Measurements from ENCODE around the gene RNF208. TPM values are rescaled to one million over a fixed set of nuclear protein-coding genes. Genes with fewer than 3 reads are reported as not detected.

The RNF208 gene
- total and polyA plus RNA-seq, 2 experiments from 2014 or later = 1.4 to 5.6 TPM

GRCh38 chr9:137185921-137186320 lies 36.1 kb downstream of the RNF208 start:
- DNase-seq (ENCODE audit: low spot score) = no peak

More at GRCh38 chr9:137185921-137186320, 36.1 kb downstream of the RNF208 start:
- no peak overlapping the region; the same call in 2 of the 3 replicates for H3K4me3 Mint-ChIP-seq
- H3K4me3 ChIP-seq = no peak overlapping the region
- peaks cover 9% of the 10 kb centered on the region for H3K4me1 Mint-ChIP-seq
- TF ChIP-seq JUNB (IDR thresholded peaks at IDR 0.05; ENCODE audit: unreplicated experiment) (no peak), ZNF462 (CRISPR knock-in tag; IDR thresholded peaks at IDR 0.05) (no peak), NANOG (IDR thresholded peaks at IDR 0.05; ENCODE audit: borderline replicate concordance) (no peak), REST (IDR thresholded peaks at IDR 0.05; ENCODE audit: unreplicated experiment) (no peak), ZNF114 (CRISPR knock-in tag; IDR thresholded peaks at IDR 0.05) (no peak), EZH2 (IDR thresholded peaks at IDR 0.05; ENCODE audit: low read depth, unreplicated experiment) (no peak), ZNF331 (CRISPR knock-in tag; IDR thresholded peaks at IDR 0.05; ENCODE audit: low read depth) (no peak), STAT1 (IDR thresholded peaks at IDR 0.05; ENCODE audit: unreplicated experiment) (no peak), CREB1 (CRISPR knock-in tag; IDR thresholded peaks at IDR 0.05; ENCODE audit: low read depth) (no peak), ETS1 (IDR thresholded peaks at IDR 0.05) (no peak), POLR2AphosphoS5 (IDR thresholded peaks at IDR 0.05; ENCODE audit: low read depth) (no peak), CTCF (conservative IDR thresholded peaks at IDR 0.05; ENCODE audit: low read depth in 2 of 2) (no peak), EZH2phosphoT487 (IDR thresholded peaks at IDR 0.05; ENCODE audit: unreplicated experiment) (no peak)
- 0 out of 2 replicates have a peak, but pooled peaks cover 5% of the 10 kb centered on the region for H4K20me1 ChIP-seq (replicated peaks; ENCODE audit: insufficient read depth)
- no peak overlapping the region for H3K27ac ChIP-seq (ENCODE audit: low read depth)
- H3K27me3 ChIP-seq (ENCODE audit: insufficient read depth) = no peaks in the 10 kb centered on the region
- H3K79me2 ChIP-seq (replicated peaks; ENCODE audit: insufficient read depth) = peaks cover 25% of the 10 kb centered on the region
- H3K9me2 ChIP-seq (ENCODE audit: insufficient read depth) = no peaks in the 10 kb centered on the region
- no peaks in the 10 kb centered on the region for H3K36me3 ChIP-seq (ENCODE audit: insufficient read depth)
- H3K36me3 Mint-ChIP-seq (ENCODE audit: low read depth) = peaks cover 26% of the 10 kb centered on the region
- H3K27ac Mint-ChIP-seq = no peak overlapping the region
- 0 out of 2 replicates have a peak, but pooled peaks cover 4% of the 10 kb centered on the region for H3F3A ChIP-seq (replicated peaks; ENCODE audit: low read depth)
- ATAC-seq = no peak
- no peaks in the 10 kb centered on the region for H3K9me3 Mint-ChIP-seq
- no peak overlapping the region for H2AFZ ChIP-seq
- peaks cover 13% of the 10 kb centered on the region for H3K4me1 ChIP-seq (ENCODE audit: insufficient read depth)
- peaks cover 13% of the 10 kb centered on the region for H3K27me3 Mint-ChIP-seq (ENCODE audit: insufficient read depth, low read depth, poor library complexity)
- H3K4me2 ChIP-seq = no peak overlapping the region

Data from GM23338 (cell line).